ENCODE results near the gene H1-8.
"Not testable (repeated sequence)": the region's sequence is repeated elsewhere in the genome, so short reads cannot be mapped to it uniquely, and the experiment has no call there.

H1-8 gene

DNA sequence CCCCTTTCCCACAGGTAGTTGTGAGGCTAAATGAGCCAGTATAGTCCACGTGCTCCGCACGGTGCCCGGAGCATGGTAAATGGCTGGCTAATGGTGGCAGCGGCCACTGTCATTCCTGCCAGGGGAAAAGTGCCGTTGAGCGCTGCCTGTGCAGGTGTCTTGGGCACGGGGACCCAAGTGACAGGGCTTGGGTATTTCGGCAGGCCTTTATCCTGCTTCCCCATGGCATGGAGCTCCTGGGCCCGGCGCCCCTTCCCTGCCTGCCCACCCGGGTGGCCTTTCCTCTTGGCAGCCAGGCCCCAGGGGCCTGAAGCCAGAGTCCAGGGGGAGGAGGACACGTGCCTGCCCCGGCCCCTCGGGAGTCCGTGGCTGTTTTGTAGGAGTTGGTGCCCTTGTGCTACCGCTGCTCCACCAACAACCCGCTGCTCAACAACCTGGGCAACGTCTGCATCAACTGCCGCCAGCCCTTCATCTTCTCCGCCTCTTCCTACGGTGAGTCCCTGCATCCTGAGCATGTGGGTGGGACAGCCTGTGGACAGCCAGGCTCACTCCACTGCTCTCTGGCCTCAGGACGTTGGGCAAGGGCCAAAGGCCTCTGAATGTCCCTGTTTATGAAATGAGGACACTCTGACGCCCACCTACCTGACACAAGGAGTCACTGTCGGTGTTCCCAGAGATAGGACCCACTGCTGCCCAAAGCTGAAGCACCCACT is 27.7 kb upstream of the H1-8 start:
- not testable (repeated sequence) for DNase-seq

DNA sequence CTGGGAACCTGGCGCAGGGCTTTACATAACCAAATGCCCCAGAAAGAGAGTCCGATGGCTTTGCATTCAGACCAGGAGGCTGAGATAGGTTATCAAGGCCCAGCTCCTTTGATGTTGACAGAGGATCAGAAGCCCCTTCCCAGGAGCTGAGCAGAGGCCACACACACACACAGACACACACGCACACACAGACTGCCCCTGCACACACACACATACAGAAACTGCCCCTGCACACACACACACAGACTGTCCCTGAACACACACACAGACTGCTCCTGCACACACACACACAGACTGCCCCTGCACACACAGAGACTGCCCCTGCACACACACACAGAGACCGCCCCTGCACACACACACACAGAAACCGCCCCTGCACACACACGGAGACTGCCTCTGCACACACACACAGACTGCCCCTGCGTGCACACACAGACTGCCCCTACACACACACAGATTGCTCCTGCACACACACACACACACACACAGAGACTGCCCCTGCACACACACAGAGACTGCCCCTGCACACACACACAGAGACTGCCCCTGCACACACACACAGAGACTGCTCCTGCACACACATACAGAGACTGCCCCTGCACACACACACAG is 27.0 kb upstream of the H1-8 start:
- not testable (repeated sequence) for DNase-seq

DNA sequence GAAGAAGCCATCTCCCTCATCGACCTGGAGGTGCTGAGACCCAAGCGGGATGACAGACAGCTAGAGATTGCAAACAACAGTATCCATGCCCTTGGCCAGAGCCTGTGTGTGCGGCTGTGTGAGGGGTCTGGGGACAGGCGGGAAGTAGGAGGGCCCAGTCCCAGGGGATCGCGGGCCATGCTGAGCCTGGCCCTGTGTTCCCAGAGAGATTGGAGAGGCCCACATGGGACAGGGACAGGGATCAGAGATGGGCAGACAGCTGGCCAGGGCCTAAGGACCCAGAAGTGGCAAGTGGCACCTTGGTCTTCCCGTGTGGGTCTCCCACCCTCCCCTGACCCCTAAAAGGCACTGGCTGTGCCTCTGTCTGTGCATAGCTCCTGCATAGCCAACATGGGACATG is 25.5 kb upstream of the H1-8 start:
- no peak for DNase-seq

DNA sequence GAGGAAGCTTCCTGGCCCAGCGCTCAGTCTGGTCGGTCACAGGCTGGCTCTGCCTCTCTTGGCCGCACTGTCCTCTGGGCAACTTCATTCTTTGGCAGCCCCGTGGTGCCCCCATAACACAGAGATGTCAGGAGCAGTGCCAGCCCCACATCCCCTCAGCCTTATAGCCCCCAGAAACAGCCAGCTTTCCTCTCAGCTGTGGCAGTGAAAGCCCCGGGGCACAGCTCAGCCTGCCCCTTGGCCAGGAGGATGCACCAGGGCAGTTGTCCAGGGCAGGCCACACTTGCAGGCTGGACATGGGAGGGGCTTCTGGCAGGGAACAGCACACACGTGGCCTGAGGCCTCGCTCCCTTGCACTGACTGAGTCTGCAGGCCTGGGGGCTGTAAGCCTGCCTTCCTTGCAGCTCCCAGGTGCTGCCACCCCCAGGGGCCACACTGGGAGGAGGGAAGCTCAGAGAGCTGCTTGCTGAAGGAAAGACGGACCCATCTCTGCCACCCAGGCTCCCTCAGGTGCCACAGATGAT is 24.9 kb upstream of the H1-8 start:
- no peak for DNase-seq

DNA sequence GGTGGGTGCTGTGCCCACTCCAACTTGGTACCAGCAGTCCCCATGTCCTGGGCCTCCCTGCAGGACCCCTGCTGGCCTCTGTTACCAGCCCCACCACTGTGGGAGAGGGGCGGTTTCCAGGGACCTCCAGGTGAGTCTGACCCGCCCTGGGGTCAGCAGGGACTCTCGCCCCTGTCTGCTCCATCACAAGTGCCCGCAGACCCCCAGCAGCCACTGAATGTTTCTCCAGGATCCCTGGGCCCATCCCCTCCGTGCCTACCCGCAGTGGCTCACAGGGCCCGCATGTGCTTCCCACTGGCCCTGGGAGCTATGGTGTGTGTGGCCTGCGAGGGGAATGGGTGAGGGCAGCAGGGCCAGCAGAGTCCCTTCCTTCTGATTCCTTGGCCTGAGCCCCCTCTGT is 24.4 kb upstream of the H1-8 start:
- no peak for DNase-seq

DNA sequence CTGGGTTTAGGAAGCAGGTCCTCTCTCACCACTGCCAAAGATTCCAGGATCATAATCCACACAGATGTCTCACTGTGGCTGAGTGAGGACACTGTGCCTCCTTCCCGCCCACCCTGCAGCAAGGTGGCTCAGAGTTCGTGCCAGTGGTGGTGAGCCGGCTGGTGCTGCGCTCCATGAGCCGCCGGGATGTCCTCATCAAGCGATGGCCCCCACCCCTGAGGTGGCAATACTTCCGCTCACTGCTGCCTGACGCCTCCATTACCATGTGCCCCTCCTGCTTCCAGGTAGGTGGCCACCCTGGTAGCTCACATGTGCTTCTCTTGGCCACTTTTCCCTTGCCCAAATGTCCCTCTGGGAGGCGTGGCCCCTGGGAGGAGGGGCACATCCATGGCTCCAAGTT is 23.5 kb upstream of the H1-8 start:
- DNase-seq: no peak

DNA sequence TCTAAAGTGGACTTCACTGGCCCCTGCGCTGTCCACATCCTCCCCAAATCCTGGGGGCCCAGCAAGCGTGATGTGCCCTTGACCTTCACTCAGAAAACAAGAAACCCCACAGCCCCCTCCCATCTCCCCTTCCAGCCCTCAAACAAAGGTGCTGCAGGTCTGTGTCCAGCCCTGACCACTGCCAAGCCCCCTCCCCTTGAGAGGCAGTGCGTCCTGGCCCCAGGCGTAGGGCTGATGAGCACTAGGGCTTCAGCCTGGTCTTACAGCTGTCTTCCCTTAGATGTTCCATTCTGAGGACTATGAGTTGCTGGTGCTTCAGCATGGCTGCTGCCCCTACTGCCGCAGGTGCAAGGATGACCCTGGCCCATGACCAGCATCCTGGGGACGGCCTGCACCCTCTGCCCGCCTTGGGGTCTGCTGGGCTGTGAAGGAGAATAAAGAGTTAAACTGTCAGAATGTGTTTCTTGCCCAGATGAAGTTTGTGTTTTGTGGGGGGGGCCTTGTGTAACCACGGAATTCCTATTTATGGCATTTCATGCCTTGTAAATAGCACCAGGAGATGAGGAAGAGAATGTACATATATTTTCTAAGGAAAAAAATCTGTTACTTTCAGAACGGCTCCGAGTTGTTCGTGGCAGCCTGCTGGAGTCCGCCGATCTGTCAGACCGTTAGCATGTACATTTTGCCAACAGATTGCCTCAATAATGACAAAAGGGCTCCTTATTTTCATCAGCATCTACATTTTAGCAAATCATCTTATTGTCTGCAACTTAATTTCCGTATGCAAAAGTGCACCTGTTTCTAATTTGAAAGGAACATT is 22.9 kb upstream of the H1-8 start:
- DNase-seq: no peak

DNA sequence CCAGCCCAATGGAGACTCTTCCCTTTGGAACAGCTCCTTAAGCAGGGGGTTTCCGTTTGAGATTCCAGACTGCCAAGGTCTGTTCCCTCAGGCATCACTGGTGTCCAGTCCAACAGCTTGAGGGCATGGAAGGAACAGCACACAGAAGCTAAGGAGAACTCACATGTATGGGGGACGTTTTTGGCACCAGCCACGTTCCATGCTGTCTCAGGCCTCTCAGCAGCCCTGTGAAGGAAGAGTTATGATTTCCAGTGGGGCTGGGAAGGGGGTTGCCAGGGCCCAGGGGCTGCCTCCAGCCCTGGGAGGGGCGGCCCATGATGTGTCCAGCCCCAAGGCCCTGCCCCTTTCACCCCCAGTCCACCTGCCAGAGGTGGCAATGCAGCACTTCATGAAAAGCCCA is 22.0 kb upstream of the H1-8 start:
- DNase-seq: no peak

DNA sequence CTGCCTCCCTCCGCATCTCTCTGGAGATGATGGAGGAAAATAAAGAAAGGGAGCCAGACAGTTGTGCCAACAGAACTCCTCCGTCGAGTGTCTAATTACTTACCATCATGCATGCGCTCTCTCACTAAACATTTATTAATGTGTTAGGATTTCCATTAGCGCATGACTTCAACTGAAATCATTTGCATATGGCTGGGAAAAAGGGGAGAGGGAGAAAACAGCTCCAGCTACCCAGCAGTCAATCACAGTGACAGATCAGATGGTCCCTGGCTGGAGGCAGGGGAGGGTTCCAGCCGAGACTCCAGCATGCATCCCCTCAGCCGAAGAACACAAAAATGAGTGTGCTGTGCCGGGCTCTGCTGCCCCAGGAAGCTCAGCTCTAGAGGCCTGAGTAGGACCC is 21.4 kb upstream of the H1-8 start:
- DNase-seq: no peak

DNA sequence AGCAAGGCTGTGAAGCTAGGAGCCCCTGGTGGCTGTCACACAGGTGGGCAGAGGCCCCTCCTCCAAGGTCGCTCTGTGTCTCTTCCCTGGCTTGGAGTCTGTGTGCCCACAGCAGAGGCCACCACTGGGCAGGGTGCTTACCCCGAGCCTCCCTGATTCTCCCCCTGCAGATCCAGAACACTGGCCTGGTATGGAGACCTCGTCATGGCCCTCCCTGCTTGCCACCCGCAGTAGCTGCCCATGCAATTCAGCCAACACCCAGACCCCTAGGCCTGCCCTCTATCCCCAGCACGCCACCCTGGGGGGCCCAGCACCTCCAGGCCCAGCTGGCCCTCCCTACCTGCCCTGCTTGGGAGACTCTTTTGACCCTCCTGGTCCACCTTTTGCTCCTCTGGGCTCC is 20.0 kb upstream of the H1-8 start:
- no peak for DNase-seq

DNA sequence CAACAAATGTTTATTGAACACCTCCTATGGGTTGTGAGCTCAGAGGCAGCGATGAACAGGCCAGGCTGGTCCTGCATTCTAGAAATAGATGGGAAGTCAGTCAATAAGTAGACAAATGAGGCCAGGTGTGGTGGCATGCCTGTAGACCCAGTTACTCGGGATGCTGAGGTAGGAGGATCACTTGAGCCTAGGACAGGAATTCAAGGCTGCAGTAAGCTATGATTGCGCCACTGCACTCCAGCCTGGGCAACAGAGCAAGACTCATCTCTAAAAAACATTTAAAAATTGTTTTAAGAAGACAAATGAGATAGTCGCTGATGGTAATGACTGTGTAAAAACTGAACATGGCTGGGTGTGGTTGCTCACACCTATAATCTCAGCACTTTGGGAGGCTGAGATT is 18.9 kb upstream of the H1-8 start:
- DNase-seq: no peak

DNA sequence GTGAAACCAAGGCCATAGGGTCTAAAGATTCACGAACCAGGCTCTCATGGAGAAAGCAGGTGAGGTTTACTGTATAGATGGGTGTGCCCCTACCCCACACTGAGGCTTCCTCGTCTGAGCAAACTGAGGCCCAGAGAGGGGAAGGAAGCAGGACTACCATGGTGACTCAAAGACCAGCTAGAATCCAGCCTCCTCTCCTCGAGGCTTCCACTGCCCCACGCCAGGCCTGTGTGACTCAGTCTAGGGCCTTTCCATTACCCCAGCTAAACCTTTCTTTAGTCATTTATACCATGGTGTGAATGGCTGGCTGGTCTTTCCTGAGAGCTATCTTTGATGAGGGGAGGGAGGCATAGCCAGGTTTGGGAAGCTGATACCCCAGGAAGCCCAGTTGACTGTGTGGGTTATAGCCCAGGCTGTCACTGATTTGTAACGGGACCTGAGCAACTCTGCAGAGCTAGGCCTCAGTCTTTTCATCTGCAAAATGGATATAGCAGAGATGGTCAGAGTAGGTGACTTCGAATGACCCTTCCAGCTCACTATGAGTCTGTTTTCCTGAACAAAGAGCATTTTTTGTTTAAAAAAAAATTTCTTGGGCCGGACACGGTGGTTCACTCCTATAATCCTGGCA is 17.5 kb upstream of the H1-8 start:
- no peak for DNase-seq

DNA sequence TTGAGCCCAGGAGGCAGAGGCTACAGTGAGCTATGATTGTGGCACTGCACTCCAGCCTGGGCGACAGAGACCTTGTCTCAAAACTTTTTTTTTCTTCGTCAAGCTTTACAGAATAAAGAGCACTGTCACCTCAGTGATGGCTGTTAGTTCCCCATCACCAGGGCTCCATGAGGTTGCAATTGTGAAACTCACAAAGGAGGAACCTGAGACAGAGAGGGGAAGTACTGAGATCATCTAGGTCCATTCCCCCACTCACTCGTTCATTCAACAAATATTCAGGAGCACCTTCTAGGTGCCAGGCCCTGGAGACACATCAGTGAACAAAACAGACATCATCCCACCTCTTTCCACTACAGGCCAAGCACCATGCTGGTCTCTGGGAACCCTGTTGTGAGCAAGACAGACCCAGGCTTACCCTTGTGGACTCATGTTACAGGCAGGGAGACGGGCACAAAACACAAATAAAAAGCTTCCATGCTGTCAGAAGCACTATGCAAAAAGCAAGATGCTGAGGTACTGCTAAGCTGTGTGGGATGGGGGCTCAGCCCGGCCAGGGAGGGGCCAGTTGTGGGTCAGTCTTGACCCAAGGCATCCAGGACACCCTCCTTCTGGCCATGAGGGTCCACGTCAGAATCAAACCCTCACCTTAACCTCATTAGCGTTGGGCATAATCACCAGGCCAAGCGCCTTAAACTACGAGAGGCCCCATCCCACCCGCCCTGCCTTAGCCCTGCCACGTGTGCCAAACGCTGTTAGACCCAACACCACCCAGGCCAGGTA is 16.7 kb upstream of the H1-8 start:
- no peak for DNase-seq

DNA sequence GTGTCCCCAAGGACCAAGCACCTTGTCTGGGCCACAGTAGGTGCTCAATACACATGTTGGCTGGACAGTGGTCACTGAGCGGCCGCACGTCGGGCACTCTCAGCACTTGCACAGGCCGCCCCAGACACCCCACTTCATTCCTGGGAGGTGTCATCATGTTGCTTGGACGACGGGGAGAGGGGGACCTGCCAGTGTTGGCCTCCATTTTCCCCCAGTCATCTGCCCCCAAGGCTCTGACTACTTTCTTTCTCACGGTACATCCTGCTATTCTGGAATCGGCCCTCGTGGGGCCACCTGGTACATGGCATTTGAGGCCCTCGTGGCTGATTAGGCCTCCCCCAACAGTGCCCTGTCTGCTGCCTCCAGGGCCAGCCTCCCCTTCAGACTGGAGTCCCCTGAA is 15.7 kb upstream of the H1-8 start:
- no peak for DNase-seq

DNA sequence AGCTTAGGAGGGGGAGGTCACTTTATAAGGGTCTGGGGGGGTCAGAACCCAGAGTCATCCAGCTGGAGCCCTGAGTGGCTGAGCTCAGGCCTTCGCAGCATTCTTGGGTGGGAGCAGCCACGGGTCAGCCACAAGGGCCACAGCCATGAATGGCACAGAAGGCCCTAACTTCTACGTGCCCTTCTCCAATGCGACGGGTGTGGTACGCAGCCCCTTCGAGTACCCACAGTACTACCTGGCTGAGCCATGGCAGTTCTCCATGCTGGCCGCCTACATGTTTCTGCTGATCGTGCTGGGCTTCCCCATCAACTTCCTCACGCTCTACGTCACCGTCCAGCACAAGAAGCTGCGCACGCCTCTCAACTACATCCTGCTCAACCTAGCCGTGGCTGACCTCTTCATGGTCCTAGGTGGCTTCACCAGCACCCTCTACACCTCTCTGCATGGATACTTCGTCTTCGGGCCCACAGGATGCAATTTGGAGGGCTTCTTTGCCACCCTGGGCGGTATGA is 14.3 kb upstream of the H1-8 start, which contains the start of gene RHO:
Gene RHO, plus strand, starts transcription at position 51 of the 512 bp plus-strand sequence. Its CDS starts 95 bp downstream, at position 146.
- no peak for DNase-seq

DNA sequence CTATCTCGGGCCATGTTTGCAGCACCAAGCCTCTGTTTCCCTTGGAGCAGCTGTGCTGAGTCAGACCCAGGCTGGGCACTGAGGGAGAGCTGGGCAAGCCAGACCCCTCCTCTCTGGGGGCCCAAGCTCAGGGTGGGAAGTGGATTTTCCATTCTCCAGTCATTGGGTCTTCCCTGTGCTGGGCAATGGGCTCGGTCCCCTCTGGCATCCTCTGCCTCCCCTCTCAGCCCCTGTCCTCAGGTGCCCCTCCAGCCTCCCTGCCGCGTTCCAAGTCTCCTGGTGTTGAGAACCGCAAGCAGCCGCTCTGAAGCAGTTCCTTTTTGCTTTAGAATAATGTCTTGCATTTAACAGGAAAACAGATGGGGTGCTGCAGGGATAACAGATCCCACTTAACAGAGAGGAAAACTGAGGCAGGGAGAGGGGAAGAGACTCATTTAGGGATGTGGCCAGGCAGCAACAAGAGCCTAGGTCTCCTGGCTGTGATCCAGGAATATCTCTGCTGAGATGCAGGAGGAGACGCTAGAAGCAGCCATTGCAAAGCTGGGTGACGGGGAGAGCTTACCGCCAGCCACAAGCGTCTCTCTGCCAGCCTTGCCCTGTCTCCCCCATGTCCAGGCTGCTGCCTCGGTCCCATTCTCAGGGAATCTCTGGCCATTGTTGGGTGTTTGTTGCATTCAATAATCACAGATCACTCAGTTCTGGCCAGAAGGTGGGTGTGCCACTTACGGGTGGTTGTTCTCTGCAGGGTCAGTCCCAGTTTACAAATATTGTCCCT is 13.4 kb upstream of the H1-8 start:
- no peak for DNase-seq

DNA sequence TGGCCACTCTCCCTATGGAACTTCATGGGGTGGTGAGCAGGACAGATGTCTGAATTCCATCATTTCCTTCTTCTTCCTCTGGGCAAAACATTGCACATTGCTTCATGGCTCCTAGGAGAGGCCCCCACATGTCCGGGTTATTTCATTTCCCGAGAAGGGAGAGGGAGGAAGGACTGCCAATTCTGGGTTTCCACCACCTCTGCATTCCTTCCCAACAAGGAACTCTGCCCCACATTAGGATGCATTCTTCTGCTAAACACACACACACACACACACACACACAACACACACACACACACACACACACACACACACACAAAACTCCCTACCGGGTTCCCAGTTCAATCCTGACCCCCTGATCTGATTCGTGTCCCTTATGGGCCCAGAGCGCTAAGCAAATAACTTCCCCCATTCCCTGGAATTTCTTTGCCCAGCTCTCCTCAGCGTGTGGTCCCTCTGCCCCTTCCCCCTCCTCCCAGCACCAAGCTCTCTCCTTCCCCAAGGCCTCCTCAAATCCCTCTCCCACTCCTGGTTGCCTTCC is 12.7 kb upstream of the H1-8 start:
- no peak for DNase-seq

DNA sequence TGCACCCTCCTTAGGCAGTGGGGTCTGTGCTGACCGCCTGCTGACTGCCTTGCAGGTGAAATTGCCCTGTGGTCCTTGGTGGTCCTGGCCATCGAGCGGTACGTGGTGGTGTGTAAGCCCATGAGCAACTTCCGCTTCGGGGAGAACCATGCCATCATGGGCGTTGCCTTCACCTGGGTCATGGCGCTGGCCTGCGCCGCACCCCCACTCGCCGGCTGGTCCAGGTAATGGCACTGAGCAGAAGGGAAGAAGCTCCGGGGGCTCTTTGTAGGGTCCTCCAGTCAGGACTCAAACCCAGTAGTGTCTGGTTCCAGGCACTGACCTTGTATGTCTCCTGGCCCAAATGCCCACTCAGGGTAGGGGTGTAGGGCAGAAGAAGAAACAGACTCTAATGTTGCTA is 12.2 kb upstream of the H1-8 start:
- no peak for DNase-seq

DNA sequence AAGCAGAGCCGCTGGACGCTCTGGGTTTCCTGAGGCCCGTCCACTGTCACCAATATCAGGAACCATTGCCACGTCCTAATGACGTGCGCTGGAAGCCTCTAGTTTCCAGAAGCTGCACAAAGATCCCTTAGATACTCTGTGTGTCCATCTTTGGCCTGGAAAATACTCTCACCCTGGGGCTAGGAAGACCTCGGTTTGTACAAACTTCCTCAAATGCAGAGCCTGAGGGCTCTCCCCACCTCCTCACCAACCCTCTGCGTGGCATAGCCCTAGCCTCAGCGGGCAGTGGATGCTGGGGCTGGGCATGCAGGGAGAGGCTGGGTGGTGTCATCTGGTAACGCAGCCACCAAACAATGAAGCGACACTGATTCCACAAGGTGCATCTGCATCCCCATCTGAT is 11.3 kb upstream of the H1-8 start:
- no peak for DNase-seq

DNA sequence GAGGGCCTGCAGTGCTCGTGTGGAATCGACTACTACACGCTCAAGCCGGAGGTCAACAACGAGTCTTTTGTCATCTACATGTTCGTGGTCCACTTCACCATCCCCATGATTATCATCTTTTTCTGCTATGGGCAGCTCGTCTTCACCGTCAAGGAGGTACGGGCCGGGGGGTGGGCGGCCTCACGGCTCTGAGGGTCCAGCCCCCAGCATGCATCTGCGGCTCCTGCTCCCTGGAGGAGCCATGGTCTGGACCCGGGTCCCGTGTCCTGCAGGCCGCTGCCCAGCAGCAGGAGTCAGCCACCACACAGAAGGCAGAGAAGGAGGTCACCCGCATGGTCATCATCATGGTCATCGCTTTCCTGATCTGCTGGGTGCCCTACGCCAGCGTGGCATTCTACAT is 10.7 kb upstream of the H1-8 start:
- no peak for DNase-seq

DNA sequence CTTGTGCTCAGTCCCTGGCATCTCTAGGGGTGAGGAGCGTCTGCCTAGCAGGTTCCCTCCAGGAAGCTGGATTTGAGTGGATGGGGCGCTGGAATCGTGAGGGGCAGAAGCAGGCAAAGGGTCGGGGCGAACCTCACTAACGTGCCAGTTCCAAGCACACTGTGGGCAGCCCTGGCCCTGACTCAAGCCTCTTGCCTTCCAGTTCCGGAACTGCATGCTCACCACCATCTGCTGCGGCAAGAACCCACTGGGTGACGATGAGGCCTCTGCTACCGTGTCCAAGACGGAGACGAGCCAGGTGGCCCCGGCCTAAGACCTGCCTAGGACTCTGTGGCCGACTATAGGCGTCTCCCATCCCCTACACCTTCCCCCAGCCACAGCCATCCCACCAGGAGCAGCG is 9.6 kb upstream of the H1-8 start:
- DNase-seq: no peak

All from SW 1271 (cell line).